Right kidney (tissue), 1 donor: ENCODE data around the gene CHKA.
"Not testable (repeated sequence)": the region's sequence is repeated elsewhere in the genome, so short reads cannot be mapped to it uniquely, and the experiment has no call there.

Experiments used
- DNase-seq: peaks from one replicate; pipeline ENCODE4 v3.0.0-alpha.2; 2016

CHKA gene

DNA sequence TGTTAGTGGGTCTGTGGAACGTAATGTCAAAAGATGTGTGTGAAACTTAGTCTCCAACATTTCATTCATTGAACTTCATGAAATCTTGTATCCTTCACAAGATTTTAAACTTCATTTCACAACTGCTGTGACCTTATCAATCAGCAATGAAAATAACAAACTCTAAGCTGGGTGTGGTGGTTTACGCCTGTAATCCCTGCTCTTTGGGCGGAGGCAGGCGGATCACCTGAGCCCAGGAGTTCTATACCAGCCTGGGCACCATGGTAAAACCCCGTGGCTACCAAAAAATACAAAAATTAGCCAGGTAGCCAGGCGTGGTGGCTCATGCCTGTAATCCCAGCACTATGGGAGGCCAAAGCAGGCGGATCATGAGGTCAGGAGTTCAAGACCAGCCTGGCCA is 5.1 kb downstream of the CHKA start:
- no peak for DNase-seq

DNA sequence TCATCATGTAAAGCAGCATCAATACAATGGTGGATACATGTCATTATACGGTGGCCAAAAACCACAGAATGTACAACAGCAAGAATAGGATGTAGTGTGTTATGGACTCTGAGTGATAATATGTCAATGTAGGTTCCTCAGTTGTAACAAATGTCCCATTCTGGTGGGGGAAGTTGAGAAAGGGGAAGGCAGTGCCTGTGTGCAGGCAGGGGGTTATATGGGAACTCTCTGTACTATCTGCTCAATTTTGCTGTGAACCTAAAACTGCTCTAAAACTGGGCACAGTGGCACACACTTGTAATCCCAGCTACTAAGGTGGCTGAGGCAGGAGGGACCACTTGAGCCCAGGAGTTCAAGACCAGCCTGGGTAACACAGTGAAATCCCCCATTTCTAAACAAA is 5.9 kb downstream of the CHKA start:
- DNase-seq = no peak

DNA sequence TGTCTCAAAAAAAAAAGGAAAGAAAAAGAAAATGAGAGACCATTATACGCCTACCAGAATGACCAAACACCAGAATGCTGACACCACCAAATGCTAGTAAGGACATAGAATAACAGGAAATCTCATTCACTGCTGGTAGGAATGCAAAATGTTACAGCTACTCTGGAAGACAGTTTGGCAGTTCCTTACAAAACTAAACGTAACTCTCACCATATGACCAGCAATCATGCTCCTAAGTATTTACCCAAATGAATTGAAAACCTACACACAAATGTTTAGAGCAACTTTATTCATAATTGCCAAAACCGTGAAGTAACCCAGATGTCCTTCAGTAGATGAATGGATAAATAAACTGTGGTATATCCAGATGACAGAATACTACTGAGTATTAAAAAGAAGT is 7.2 kb downstream of the CHKA start:
- no peak for DNase-seq

DNA sequence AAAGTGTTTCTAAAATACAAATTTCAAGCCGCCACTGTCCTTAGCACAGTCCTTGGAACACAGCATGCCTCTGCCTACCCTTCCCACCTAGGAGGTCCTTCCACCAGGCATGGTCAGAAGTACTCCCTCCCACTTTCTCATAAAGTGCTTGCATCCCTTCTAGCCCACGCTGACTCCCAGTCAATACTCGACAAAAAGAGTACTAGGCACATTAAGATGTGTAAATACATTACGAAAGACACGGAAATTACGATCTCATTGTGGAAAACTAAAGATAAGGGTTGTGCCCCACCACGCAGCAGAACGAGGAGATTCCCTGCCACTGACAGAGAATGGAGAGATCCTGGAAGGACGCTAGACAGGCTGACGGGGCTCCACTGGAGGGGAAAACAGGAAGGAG is 13.5 kb downstream of the CHKA start:
- DNase-seq = no peak

DNA sequence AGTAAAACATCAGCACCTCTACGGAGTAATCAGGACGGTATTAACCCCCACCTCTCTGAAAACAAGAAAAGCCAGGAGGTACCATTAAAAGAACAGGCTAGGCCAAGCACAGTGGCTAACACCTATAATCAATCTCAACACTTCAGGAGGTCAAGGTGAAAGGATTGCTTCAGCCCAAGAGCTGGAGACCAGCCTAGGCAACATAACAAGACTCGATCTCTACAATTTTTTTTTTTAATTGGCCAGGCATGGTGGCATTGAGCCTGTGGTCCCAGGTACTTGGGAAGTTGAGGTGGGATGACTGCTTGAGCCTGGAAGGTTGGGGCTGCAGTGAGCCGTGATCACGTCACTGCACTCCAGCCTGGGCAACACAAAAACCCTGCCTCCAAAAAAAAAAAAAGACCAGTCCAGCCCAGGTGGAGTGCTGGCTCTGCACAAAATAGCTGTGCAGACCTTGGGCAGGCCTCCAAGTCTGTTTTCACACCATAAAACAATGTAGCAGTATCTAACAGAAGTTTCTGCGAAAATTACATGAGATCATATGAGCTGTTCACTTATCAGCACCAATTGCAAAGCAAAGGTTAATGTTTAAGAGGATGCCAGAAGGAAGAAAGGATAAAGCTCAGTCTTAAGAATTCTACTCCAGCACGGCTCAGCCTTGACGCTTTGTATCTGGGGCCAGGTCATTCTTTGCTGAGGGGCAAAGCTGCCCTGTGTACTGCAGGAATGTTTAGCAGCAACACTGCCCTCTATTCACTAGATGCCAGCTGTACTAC is 14.8 kb downstream of the CHKA start:
- DNase-seq = no peak

DNA sequence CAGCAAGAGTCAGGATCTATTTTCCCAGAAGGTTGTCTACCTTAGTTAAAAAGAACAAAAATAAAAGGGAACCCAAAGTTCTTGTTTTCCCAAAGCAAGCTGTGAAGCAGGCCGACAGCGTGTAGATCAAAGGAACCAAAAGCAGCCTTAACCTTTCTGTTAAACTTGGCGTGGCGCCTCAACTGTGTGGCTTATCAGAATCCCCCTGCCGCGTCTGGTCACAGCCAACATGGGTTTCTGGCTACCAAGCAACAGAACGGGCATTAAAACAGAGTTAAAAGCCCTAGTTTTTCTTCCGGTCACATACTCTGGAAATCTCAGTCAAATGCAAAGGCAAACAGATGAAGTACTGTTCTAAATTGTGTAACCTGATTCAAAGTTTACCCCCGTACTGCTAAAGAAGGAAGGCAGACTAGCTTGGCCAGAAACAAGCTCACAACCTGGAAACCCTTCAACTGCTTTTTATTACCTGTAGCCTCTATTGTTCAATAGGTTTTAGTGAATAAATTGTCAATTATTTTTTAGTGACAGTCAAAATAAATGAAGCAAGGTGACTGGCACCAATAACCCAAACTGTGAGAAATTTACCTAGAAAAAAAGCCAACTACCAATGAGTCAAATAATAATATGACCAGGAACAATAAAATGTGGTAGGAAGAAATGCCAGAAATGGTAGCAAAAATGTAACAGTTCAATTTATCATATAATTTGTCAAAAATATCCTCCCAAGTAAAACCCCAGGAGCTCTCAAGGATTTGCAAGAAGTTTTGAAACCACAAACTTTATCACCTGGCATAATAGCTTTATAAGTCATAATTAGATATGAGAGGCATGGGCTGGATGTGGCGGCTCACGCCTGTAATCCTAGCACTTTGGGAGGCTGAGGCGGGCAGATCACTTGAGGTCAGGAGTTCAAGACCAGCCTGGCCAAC is 21.4 kb downstream of the CHKA start:
- no peak for DNase-seq

DNA sequence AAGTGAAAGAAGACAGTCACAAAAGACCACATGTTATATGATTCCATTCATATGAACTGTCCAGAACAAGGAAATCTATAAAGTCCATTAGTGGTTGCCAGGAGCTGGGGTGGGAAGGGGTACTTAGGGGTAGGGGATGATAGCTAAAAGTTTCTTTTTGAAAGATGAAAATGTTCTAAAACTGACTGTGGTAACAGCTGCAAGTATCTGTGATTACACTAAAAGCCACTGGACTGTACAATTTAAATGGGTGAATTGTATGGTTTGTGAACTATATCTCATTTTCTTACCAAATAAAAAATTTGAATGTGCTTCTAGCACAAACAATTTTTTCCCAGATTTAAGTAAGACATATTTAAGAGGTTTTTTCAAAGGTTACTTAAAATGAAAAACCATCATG is 22.1 kb downstream of the CHKA start:
- no peak for DNase-seq

DNA sequence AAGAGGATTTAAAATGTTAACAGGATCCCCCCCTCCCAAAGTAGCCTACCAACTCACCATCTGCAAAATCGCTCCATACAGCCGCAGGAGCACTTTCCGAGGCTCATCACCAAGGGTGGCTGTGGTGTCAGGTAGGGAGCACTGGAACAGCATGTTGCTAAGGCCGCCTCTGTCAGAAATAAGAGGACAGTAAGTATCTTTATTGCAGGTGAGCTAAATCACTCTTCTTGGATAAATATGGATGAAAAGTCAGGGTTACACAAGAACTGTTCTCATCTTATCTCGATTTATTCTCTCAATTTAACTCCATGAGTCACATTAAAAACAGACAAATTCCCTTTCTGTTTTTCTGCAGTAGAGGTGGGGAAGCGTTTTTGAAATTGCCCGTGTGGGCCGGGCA is 24.2 kb downstream of the CHKA start:
- DNase-seq = no peak

DNA sequence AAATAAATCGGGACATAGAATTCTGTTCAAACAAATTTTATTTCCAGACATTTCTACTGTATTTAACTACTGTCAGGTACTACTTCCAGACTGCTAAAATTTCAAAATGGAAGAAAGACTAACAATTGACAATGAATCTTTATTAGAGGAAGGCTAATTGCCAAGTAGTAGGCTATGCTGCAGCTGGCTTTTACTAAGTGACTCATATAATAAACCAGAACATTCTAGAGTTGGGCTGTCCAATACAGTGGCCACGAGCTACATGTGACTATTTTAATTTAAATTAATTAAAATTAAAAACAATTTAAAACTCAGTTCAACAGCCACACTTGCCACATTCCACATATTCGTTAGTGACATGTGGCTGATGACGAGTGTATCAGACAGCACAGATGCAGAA is 27.6 kb downstream of the CHKA start:
- no peak for DNase-seq

DNA sequence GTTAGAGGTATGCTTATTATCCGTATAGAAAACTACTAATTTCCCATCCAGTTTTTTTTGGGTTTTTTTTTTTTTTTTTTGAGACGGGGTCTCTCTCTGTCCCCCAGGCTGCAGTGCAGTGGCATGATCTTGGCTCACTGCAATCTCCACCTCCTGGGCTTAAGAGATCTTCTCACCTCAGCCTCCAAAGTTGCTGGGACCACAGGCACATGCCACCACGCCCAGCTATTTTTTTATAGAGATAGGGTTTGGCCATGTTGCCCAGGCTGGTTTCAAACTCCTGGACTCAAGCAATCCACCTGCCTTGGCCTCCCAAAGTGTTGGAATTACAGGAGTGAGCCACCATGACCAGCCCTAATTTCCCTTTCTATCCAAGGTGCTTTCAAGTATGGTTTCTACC is 28.2 kb downstream of the CHKA start:
- not testable (repeated sequence) for DNase-seq

DNA sequence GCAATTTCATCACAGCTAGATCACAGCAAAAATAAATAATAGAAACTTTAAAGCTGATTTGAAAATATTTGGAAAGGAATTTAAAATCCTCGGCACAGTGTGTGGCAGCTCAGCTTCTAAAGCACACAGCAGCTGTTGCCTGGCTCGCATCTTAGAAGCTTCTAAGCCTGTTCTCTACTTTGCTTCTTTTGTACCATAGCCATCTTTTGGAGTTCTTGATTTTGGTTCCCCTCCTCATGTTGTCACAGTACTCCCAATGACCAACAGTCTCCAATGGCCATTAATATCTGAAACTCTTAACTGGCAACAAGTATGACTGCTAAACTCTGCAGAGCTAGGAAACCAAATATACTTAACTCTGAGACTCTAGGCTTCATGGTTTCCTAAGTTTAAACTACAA is 28.8 kb downstream of the CHKA start:
- no peak for DNase-seq

DNA sequence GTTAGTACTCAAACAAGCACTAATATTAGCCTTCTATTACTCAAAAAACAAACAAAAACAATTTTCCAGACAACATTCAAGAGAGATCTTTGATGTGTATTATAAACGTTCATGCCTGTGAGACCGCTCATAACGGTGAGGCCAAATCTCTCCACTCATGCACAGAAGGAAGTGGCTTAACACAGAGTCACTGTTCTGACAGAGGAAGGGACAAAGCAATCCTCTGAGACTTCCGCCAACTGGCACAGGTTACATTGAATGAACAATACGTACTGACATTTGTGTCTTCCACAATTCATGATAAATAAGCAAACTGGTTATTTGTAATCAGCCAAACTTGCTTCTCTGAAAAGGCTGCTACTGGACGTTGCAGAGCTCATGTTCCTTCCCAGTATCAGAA is 30.5 kb downstream of the CHKA start:
- no peak for DNase-seq

DNA sequence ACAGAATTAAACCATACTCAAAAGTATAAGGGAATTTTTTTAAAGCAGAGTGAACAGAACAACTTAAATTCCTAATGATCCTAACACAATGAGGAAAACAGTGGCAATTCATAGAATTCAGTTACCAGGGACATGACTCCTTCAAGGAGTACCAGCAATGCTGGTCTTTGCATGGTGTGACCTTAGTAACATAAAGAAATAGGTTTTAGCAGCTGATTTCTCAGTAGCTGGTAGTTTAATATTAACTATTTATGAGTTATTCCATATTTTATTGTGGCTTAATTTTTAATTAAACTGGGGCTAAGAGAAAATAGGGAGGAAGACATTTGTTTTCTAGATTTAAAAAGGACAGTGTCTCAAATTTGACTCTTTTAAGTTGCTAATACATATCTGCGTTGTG is 30.9 kb downstream of the CHKA start:
- DNase-seq = no peak

DNA sequence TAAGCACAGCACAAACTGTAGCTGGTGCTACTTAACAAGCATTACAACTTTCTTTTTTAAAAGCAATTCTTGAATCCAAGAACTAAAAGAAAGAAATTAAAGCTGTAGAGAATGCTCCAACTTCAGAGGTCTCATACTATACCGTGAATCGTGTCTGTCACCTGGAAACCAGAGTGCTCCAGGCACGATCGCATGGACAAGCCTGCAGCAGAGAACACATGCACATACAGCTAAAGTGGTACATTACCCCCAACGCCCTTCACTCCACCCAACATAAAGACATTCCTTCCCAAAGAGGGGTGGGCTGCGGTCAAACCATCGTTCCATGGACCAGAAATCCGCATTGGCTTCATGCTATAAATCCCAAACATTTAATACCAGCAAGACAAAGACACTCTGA is 31.5 kb downstream of the CHKA start:
- no peak for DNase-seq

DNA sequence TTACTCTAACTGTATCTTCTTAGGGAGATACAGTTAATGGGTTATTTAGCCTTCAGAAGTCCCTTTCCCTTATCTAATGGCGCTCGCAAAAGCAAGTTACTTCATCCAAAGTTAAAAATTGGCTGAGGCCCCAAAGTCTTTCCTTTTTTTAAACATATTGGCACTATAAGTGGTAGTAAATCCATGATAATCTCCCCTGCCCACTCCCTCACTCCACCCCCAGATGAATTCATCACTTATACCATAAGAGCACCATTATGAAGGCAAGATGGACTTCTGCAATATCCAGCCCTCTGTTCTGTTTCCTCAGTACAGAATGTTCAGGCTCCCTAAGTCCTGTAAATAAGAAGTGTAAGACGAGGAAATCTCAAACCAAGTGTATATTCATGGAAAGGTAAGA is 37.7 kb downstream of the CHKA start:
- DNase-seq = no peak

DNA sequence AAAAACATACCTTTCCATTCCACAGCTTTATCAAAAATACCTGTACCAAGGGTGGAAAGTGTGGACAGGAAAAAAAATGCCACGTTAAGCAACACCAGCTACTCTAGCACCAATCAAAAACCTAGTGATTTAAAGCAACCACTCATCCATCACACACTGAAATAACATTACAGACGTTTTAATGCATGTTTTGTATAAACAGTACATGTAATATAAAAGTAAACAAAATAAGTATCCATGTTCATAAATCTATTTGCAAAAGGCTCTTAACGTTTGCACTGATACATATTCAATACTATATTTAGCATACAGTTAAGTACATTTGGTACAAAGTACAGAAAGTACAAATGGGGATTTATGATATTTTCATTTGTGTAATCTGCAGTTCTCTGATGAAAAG is 38.7 kb downstream of the CHKA start:
- DNase-seq = no peak

DNA sequence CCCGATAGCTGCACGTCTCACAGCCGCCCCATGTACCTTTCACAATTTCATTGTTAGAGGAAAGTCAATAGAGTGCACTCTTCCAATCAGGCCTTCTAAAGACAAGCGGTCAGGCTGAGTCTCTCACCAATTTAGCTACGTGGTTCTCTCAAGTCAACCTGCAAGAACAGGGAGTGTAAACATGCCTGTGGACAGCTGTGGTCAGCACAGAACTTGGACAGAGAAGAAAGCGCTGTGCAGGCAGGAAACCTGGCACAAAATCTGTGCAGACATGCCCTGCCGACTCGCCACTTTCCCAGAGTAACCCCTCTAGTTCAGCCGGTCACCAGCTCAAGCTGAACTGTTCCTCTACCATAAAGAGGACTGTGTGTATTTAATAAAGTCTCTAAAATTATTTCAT is 39.5 kb downstream of the CHKA start:
- no peak for DNase-seq

DNA sequence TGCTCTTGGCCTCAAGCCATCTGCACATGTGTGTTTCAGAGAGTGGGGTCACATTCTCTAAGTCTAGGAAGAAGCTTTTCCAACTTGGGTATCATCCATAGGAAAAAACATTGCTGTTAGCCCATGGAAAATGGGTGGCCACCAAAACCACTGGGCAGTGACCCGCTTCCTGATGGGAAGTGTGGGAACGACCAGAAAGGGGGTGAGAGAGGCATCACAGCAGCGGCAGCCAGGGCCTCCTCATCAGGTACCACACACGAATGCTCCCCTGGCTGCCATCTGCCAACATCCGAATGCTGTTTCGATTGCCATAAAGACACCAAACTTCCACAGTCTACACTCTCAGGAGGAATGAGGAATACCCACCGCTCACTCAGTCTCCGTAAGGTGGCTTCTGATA is 40.3 kb downstream of the CHKA start:
- no peak for DNase-seq

DNA sequence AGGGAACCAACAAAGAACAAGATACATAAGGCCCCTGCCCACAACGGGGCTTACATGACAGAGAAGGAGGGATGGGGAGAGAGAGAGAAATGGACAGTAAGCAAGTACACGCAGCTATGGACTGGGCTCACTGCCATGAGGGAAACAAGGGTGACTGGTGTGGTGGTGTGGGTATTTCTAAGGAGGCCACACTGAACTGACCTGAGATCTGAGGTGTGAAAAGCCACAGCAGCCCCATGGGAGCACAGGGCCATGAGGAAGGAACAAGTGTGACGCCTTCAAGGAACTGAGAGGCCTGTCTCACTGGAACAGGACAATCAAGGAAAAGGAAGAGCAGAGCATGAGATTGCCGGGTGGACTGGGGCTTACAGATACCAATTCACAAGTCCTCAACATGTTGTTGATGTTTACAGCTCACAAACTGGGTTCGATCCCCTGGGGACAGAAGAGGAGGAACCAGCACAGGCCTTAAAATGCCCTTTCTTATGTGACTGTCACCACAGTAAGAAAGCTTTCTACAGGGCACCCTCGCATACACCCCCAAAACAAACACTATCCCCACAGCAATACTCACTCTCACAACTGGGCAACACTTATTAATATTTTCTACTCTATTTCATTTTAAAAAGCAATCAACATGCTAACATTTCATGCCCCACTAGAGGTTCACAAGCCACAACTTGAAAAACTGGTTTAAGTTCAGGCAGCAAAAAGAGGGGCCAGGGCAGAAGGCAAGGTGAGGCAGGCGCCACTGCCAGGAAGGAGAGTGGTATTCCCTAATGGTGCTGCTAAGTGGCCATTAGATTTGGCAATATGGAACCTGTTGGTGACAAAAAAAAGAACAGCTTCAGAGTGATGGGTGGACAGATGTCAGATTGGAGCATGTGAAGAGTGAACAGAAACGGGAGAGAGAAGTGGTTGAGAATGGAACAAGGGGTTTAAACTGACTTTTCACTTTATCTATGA is 43.3 kb downstream of the CHKA start:
- DNase-seq = no peak

DNA sequence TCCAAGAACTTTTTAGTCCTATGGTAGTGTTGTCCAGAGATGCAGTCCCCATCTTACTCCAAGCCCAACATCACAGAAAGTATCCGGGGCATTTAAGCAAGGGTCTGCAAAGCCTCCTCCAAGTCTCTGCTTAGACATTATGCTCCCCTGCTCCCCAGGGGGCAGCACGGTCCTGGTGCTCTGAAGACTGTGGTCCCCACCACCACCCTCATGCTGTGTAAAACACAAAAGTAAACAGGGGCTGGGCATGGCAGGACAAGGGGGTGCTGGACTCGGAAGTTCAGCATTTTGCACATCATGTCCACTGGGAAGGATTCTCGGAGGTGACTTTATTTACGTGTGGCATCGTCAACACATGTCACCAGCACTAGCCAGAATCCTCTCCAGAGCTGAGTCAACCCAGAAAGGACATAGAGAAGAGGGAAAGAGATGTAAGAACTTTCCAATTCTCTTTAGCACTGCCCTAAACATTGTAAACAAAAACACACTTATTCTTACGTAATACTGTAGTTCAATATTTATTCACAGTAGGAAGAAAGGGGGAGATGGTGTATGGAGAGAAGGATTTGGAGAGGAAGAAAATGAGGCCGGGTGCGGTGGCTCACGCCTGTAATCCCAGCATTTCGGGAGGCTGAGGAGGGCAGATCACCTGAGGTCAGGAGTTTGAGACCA is 44.7 kb downstream of the CHKA start:
- no peak for DNase-seq

DNA sequence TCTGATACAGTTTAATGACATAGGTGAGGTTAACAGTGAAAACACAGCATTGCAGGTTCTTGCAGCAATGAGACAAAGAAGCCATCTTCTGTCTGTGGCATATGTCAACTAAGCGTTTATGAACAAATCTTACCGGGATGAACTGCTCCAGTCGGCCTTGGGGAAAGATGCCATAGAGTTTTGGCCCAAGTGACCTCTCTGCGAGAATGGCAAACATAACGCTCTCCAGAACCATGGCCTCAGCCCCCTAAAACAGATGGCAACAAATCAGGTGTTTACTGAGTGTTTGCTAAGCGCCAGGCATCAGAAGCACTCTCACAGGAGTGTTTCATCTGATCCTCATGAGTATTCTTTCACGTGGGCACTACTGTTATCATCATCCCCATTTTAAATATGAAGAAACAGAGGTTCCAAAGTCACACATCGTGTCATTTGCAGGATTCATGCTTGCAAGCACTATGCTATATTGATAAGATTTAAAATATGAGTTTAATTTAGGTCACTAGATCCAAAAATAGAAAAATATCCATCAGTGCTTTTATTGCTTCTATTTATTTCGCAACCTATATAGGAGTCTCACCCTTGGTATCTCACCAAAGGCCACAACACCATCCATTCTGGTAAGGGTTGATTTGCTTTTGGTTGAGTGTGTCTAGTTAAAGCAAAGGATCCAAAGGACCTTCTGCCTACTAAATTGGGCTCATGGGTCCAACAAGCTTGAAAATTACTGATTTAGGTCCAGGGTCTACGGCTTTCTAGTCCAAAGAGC is 46.4 kb downstream of the CHKA start:
- DNase-seq = no peak
